ENCODE measurements around the gene SLC9A1. TPM values are rescaled to one million over a fixed set of nuclear protein-coding genes. Genes with fewer than 3 reads are reported as not detected.

The SLC9A1 gene
- total and polyA plus RNA-seq, 10 of the 15 experiments (the other 5 are each of a cell fraction or from before 2014, with no cell fraction given), result 0.87 to 21.4 (median 4.3) TPM

DNA sequence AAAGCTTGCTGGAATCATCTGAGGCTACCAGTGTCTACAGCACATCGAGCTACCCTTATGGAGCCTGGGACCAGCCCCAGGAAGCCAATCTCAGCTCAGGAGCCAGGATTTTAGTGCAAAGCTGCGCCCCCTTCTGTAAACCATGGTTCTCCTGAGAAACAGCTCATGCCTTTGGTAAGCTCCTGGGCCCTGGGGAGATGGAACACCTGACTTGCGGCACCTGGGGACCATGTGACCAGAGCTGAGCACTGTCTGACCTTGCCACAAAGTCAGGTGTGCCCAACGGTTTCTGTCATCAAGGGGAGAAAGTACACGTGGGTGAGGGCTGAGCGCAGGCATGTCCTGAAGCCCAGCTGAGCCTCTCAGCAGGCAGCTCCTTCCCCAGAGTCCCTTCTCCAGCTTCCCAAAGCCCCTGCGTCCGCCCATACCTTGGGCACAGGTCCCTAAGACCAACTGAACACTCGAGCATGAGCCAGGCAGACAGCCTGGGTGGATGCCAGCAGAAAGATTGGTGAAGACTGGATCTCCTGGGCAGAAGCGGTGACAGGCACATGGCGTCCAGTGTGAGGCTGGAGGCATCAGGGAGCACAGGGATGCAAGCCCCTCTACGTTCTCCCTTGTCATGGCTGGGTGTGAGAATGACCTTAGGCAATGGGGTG, 84.4 kb downstream of the SLC9A1 start (continued):
- TF ChIP-seq, protein P1, sequence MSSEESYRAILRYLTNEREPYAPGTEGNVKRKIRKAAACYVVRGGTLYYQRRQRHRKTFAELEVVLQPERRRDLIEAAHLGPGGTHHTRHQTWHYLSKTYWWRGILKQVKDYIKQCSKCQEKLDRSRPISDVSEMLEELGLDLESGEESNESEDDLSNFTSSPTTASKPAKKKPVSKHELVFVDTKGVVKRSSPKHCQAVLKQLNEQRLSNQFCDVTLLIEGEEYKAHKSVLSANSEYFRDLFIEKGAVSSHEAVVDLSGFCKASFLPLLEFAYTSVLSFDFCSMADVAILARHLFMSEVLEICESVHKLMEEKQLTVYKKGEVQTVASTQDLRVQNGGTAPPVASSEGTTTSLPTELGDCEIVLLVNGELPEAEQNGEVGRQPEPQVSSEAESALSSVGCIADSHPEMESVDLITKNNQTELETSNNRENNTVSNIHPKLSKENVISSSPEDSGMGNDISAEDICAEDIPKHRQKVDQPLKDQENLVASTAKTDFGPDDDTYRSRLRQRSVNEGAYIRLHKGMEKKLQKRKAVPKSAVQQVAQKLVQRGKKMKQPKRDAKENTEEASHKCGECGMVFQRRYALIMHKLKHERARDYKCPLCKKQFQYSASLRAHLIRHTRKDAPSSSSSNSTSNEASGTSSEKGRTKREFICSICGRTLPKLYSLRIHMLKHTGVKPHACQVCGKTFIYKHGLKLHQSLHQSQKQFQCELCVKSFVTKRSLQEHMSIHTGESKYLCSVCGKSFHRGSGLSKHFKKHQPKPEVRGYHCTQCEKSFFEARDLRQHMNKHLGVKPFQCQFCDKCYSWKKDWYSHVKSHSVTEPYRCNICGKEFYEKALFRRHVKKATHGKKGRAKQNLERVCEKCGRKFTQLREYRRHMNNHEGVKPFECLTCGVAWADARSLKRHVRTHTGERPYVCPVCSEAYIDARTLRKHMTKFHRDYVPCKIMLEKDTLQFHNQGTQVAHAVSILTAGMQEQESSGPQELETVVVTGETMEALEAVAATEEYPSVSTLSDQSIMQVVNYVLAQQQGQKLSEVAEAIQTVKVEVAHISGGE (CRISPR knock-in tag; IDR thresholded peaks at IDR 0.05), result no peak
- no peak for TF ChIP-seq NFIC (IDR thresholded peaks at IDR 0.05; ENCODE audit: low read depth, low read length)
- no peak for TF ChIP-seq ATF7 (IDR thresholded peaks at IDR 0.05; ENCODE audit: low read depth)
- no peak for TF ChIP-seq SRF (IDR thresholded peaks at IDR 0.05; ENCODE audit: low read depth in 2 of 2, low read length in 2 of 2)
- no peak for TF ChIP-seq CHD2 (IDR thresholded peaks at IDR 0.05; ENCODE audit: borderline replicate concordance, low read depth, low read length)
- TF ChIP-seq, protein P2, sequence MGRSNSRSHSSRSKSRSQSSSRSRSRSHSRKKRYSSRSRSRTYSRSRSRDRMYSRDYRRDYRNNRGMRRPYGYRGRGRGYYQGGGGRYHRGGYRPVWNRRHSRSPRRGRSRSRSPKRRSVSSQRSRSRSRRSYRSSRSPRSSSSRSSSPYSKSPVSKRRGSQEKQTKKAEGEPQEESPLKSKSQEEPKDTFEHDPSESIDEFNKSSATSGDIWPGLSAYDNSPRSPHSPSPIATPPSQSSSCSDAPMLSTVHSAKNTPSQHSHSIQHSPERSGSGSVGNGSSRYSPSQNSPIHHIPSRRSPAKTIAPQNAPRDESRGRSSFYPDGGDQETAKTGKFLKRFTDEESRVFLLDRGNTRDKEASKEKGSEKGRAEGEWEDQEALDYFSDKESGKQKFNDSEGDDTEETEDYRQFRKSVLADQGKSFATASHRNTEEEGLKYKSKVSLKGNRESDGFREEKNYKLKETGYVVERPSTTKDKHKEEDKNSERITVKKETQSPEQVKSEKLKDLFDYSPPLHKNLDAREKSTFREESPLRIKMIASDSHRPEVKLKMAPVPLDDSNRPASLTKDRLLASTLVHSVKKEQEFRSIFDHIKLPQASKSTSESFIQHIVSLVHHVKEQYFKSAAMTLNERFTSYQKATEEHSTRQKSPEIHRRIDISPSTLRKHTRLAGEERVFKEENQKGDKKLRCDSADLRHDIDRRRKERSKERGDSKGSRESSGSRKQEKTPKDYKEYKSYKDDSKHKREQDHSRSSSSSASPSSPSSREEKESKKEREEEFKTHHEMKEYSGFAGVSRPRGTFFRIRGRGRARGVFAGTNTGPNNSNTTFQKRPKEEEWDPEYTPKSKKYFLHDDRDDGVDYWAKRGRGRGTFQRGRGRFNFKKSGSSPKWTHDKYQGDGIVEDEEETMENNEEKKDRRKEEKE (IDR thresholded peaks at IDR 0.05), result no peak
- TF ChIP-seq, protein P3, sequence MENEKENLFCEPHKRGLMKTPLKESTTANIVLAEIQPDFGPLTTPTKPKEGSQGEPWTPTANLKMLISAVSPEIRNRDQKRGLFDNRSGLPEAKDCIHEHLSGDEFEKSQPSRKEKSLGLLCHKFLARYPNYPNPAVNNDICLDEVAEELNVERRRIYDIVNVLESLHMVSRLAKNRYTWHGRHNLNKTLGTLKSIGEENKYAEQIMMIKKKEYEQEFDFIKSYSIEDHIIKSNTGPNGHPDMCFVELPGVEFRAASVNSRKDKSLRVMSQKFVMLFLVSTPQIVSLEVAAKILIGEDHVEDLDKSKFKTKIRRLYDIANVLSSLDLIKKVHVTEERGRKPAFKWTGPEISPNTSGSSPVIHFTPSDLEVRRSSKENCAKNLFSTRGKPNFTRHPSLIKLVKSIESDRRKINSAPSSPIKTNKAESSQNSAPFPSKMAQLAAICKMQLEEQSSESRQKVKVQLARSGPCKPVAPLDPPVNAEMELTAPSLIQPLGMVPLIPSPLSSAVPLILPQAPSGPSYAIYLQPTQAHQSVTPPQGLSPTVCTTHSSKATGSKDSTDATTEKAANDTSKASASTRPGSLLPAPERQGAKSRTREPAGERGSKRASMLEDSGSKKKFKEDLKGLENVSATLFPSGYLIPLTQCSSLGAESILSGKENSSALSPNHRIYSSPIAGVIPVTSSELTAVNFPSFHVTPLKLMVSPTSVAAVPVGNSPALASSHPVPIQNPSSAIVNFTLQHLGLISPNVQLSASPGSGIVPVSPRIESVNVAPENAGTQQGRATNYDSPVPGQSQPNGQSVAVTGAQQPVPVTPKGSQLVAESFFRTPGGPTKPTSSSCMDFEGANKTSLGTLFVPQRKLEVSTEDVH (IDR thresholded peaks at IDR 0.05; ENCODE audit: low read depth, partially characterized antibody), result no peak
- no peak for TF ChIP-seq EP300 (IDR thresholded peaks at IDR 0.05; ENCODE audit: borderline replicate concordance in 1 of 2, control insufficient read depth in 1 of 2, low read depth in 2 of 2, low read length in 2 of 2)

Data from GM12878 (cell line).